ENCODE data around the gene ALOX5.

DNA sequence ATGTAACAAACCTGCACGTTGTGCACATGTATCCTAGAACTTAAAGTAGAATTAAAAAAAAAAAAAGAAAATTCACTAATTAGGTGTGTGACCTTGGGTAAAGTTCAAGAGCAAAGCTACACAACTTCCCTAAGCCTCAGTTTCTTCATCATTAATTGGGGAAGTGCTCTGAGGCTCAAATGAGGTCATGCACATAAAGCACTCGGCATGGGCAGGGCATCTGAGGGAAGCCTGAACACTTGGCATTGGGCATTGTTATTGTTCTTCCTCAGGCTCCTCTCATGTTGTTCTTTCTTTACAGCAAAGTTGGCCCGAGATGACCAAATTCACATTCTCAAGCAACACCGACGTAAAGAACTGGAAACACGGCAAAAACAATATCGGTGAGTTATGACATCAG, 21.5 kb downstream of the ALOX5 start:
- TF ChIP-seq POLR2A (IDR thresholded peaks at IDR 0.05; ENCODE audit: low read length), result no peak
- TF ChIP-seq GATA1 (IDR thresholded peaks at IDR 0.05; ENCODE audit: low read depth, low read length), result no peak
